Testis (tissue), 3 donors: Measurements from ENCODE around the gene CDKN2D. TPM values are rescaled to one million over a fixed set of nuclear protein-coding genes. Genes with fewer than 3 reads are reported as not detected.

Experiments used
- DNase-seq: peaks from one replicate; pipeline ENCODE4 v3.0.0-alpha.2; 2019
- H3K27ac ChIP-seq, 2 donors: fragments of 200-600 bp; sonication (generic); one replicate each; pipeline ENCODE4 v1.5.1; 2019
- H3K27me3 ChIP-seq: fragments of 200-600 bp; sonication (generic); one replicate; pipeline ENCODE4 v1.5.1; 2019
- H3K36me3 ChIP-seq: fragments of 200-600 bp; sonication (generic); one replicate; pipeline ENCODE4 v1.5.1; 2017; ENCODE audit warnings: low read depth; ENCODE audit errors: missing control alignments
- H3K4me1 ChIP-seq: fragments of 200-600 bp; sonication (generic); one replicate; pipeline ENCODE4 v1.5.1; 2019
- H3K4me3 ChIP-seq, 2 donors: fragments of 200-600 bp; sonication (generic); one replicate each; pipeline ENCODE4 v1.5.1; 2017 to 2019
- H3K9me3 ChIP-seq: fragments of 200-600 bp; sonication (generic); one replicate; pipeline ENCODE4 v1.5.1; 2017
- POLR2A ChIP-seq: fragments of 450-650 bp; IDR thresholded peaks from one replicate; pipeline ENCODE4 v1.6.1; 2017; ENCODE audit warnings: antibody characterized with exemption, mild to moderate bottlenecking, moderate library complexity
- WGBS, 2 donors: methylation state at CpG; one replicate each; pipeline ENCODE4 v1.1.5; 2018; 5-methylcytosine and 5-hydroxymethylcytosine counted together
- intact Hi-C: fragments of 100-400 bp; cut with DNase I; formaldehyde crosslinking; loops from one replicate; pipeline ENCODE4 v1.15.1; 2023; ENCODE audit warnings: low total_unique reads
- polyA plus RNA-seq: library from polyadenylated mRNA; stranded (reverse); fragments of 350-450 nt; fragmentation: Illumina TruSeq; extraction: RNeasy Lipid Tissue Mini Kit (QIAGEN cat#74804); gene quantifications from one replicate; pipeline ENCODE4 v1.2.3, GENCODE V29; 2014; ENCODE audit warnings: low read depth, low replicate concordance; ENCODE audit not compliant: insufficient read depth
- total RNA-seq, 2 donors: library from RNA; depleted of rRNA; stranded (reverse); fragments of >200 nt; gene quantifications; one replicate each; pipeline ENCODE4 v1.2.3, GENCODE V29; 2016
- TF ChIP-seq, protein P1 (sequence below), 3 experiments: fragments of 450-650 bp in 2 of 3; fragments of 200-600 bp in 1 of 3; sonication (generic) in 1 of 3; IDR thresholded peaks; one replicate each; pipeline ENCODE4 v1.5.1; 2016 to 2019; ENCODE audit warnings: antibody characterized with exemption in 3 of 3, mild to moderate bottlenecking in 2 of 3, moderate library complexity in 1 of 3

Gene CDKN2D
- total and polyA plus RNA-seq, 3 donors from 2014 or later = 30.6 to 57.7 (median 37.2) TPM

DNA sequence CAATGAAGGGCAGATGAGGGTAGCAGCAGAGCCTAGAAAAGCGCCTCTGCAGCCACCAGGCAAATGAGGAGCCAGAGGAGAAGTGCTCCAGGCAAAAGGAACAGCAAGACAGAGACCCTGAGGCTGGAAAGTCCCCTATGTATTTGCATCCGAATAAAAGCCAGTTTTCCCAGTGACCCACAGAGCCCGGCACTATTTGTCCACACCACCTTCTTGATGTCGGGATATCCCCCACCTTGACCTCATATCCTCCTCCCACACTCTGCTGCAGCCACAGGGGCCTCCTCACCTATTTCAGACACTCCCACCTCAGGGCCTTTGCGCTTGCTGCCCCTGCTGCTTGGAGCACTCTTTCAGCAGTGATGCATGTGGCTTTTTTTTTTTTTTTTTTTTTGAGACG is 18.4 kb downstream of the CDKN2D start:
- Histone ChIP-seq H3K9me3 (no peaks in the 10 kb centered on the region), H3K27ac (no peak overlapping the region), H3K36me3 (no peaks in the 10 kb centered on the region), H3K27me3 (no peaks in the 10 kb centered on the region), H3K4me1 (no peaks in the 10 kb centered on the region), H3K4me3 (no peak overlapping the region)
- no peak for DNase-seq
- WGBS, 2 donors = 76 to 92% methylated on average over 6 of the region's 6 CpGs
- intact Hi-C loops = no loop called here
- TF ChIP-seq POLR2A = no peak
- TF ChIP-seq, protein P1, sequence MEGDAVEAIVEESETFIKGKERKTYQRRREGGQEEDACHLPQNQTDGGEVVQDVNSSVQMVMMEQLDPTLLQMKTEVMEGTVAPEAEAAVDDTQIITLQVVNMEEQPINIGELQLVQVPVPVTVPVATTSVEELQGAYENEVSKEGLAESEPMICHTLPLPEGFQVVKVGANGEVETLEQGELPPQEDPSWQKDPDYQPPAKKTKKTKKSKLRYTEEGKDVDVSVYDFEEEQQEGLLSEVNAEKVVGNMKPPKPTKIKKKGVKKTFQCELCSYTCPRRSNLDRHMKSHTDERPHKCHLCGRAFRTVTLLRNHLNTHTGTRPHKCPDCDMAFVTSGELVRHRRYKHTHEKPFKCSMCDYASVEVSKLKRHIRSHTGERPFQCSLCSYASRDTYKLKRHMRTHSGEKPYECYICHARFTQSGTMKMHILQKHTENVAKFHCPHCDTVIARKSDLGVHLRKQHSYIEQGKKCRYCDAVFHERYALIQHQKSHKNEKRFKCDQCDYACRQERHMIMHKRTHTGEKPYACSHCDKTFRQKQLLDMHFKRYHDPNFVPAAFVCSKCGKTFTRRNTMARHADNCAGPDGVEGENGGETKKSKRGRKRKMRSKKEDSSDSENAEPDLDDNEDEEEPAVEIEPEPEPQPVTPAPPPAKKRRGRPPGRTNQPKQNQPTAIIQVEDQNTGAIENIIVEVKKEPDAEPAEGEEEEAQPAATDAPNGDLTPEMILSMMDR (IDR thresholded peaks at IDR 0.05) = no peak

DNA sequence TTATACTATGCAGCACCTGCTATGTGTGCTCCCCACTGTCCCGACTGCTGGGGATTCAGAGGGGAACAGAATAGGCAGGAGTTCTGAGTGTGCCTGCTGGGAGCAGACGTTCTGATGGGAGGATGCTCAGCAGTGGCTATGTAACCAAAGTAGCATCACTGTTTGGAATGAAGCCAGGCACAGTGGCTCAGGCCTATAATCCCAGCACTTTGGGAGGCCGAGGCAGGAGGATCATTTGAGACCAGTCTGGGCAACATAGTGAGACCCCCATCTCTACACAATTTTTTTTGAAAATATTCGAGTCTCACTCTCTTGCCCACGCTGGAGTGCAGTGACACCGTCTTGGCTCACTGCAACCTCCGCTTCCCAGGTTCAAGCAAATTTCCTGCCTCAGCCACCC is 19.0 kb downstream of the CDKN2D start:
- Histone ChIP-seq H3K36me3 (no peaks in the 10 kb centered on the region), H3K4me3 (no peak overlapping the region), H3K9me3 (no peaks in the 10 kb centered on the region), H3K4me1 (peaks cover 4% of the 10 kb centered on the region), H3K27me3 (no peaks in the 10 kb centered on the region), H3K27ac (no peak overlapping the region)
- WGBS, 2 donors = 79% methylated on average over 6 to 7 of the region's 7 CpGs
- intact Hi-C loops = no loop called here
- no peak for DNase-seq
- TF ChIP-seq, protein P1 (IDR thresholded peaks at IDR 0.05) = no peak
- no peak for TF ChIP-seq POLR2A

- H3K9me3 ChIP-seq = no peaks in the 10 kb centered on the region
- peaks cover 6% of the 10 kb centered on the region for H3K4me1 ChIP-seq
- no peaks in the 10 kb centered on the region for H3K36me3 ChIP-seq
- no peak overlapping the region for H3K27ac ChIP-seq
- no peak overlapping the region for H3K4me3 ChIP-seq
- TF ChIP-seq, protein P1 (IDR thresholded peaks at IDR 0.05) = no peak
- no peak for TF ChIP-seq POLR2A
- WGBS, 2 donors = 92 to 97% methylated on average over 15 to 18 of the region's 18 CpGs
- no peaks in the 10 kb centered on the region for H3K27me3 ChIP-seq
- DNase-seq = no peak
- intact Hi-C loops = no loop called here
Measured at GRCh38 chr19:10548746-10549276, 20.0 kb downstream of the CDKN2D start.

DNA sequence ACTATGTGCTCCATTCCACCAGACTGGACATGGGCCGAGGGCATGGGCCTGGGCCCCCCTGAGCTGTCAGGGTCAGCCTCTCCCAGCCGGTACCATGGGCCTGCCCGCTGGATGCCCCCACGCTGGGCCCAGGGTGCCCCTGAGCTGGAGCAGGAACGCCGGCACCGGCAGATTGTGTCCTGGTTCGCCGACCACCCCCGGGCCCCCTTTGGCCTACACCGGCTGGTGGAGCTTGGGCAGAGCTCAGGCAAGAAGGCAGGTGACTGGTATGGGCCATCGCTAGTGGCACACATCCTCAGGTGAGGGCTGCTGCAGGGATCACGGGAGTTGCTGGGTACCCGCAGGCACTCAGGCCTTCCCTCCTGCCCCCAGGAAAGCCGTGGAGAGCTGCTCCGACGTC is 22.0 kb downstream of the CDKN2D start:
- no peaks in the 10 kb centered on the region for H3K9me3 ChIP-seq
- 73 to 85% methylated on average over 2 to 8 of the region's 17 CpGs for WGBS, 2 donors
- no peak overlapping the region for H3K4me3 ChIP-seq
- intact Hi-C loops = no loop called here
- H3K4me1 ChIP-seq = peaks cover 10% of the 10 kb centered on the region
- no peak for DNase-seq
- H3K27ac ChIP-seq = no peak overlapping the region
- no peaks in the 10 kb centered on the region for H3K36me3 ChIP-seq
- no peak for TF ChIP-seq POLR2A
- TF ChIP-seq, protein P1 (IDR thresholded peaks at IDR 0.05) = no peak
- H3K27me3 ChIP-seq = no peaks in the 10 kb centered on the region

GRCh38 chr19:10544753-10545251 is 24.0 kb downstream of the CDKN2D start:
- Histone ChIP-seq H3K27me3 (no peaks in the 10 kb centered on the region), H3K4me1 (peaks cover 10% of the 10 kb centered on the region), H3K27ac (no peak overlapping the region), H3K36me3 (no peaks in the 10 kb centered on the region), H3K4me3 (peak overlapping the region; percentile 91 to 97), H3K9me3 (no peaks in the 10 kb centered on the region)
- intact Hi-C loops = no loop called here
- no peak for TF ChIP-seq POLR2A
- TF ChIP-seq, protein P1 (IDR thresholded peaks at IDR 0.05) = no peak
- 29 to 37% methylated on average over 7 to 23 of the region's 23 CpGs for WGBS, 2 donors
- DNase-seq = no peak
